Endothelial cell of umbilical vein (primary cell): ENCODE results near the gene POLN. TPM values are rescaled to one million over a fixed set of nuclear protein-coding genes. Genes with fewer than 3 reads are reported as not detected.

Source experiments
- BruUV-seq: library from RNA; stranded (reverse); fragments of 400-500 nt; replicated peaks from 2 replicates; lab custom pipeline; 2021; lab: Mats Ljungman, UMichigan
- CTCF ChIA-PET: fragments of 300-600, 350-600 bp; sonication (Branson Sonifier 250); formaldehyde crosslinking; loops from one replicate; lab custom pipeline; 2021; ENCODE audit warnings: antibody characterized with exemption, inconsistent platforms; lab: Charles Lee
- POLR2A ChIA-PET: fragments of 300-600, 350-600 bp; sonication (Branson Sonifier 250); formaldehyde crosslinking; loops from one replicate; lab custom pipeline; 2021; ENCODE audit warnings: antibody characterized with exemption, inconsistent platforms; lab: Charles Lee
- DNase-seq: peaks from one replicate; pipeline ENCODE4 v3.0.0-alpha.2; 2011; ENCODE audit warnings: low read depth, low spot score
- FAIRE-seq: peaks from 2 replicates; lab custom pipeline; 2011; peaks lifted over from hg19 to GRCh38; lab: Jason Lieb, UNC
- H2AFZ ChIP-seq: 2 replicates; pipeline ENCODE4 v1.6.0; 2012; ENCODE audit warnings: low read depth, low read length, control low read depth, inconsistent platforms
- H3K27ac ChIP-seq: 2 replicates; pipeline ENCODE4 v1.5.1; 2011; ENCODE audit warnings: low read depth, mild to moderate bottlenecking, control low read depth, low read length, moderate library complexity; ENCODE audit not compliant: insufficient read depth
- H3K27me3 ChIP-seq, 2 experiments: 2 replicates each; pipeline versions ENCODE4 v1.6.0 to v1.6.1; 2011; ENCODE audit warnings: low read length in 2 of 2, mixed read lengths in 1 of 2; ENCODE audit not compliant: control insufficient read depth in 2 of 2, insufficient read depth in 2 of 2
- H3K36me3 ChIP-seq, 2 experiments: 2 replicates in 1 of 2; 3 replicates in 1 of 2; pipeline ENCODE4 v1.5.1; 2011; ENCODE audit warnings: low read length in 2 of 2, mild to moderate bottlenecking in 1 of 2, moderate library complexity in 1 of 2; ENCODE audit not compliant: control insufficient read depth in 2 of 2, insufficient read depth in 2 of 2; ENCODE audit errors: extremely low read depth in 1 of 2
- H3K4me1 ChIP-seq: 3 replicates; pipeline ENCODE4 v1.5.1; 2011; ENCODE audit warnings: mild to moderate bottlenecking, low read length; ENCODE audit not compliant: control insufficient read depth, insufficient read depth; ENCODE audit errors: extremely low read depth
- H3K4me2 ChIP-seq: 2 replicates; pipeline ENCODE4 v1.6.1; 2011; ENCODE audit warnings: low read length, control low read depth, mixed read lengths; ENCODE audit not compliant: insufficient read depth
- H3K4me3 ChIP-seq, 3 experiments: fragments of 200-600 bp in 1 of 3; sonication (generic), shearing (Covaris generic) in 1 of 3; replicated peaks in 1 of 3; 2 replicates each; pipeline ENCODE4 v1.5.1; 2011 to 2016; ENCODE audit warnings: control low read depth in 3 of 3, low read length in 3 of 3, mild to moderate bottlenecking in 2 of 3, inconsistent platforms in 1 of 3, low read depth in 1 of 3, moderate library complexity in 1 of 3; ENCODE audit not compliant: insufficient read depth in 1 of 3
- H3K79me2 ChIP-seq: 2 replicates; pipeline ENCODE4 v1.6.0; 2012; ENCODE audit warnings: low read length, inconsistent platforms; ENCODE audit not compliant: control insufficient read depth, insufficient read depth
- H3K9ac ChIP-seq: replicated peaks from 2 replicates; pipeline ENCODE3; 2011; ENCODE audit warnings: low read length, control low read depth; ENCODE audit not compliant: insufficient read depth; ENCODE audit errors: extremely low read depth
- H3K9me1 ChIP-seq: replicated peaks from 3 replicates; pipeline ENCODE4 v1.6.0; 2011; ENCODE audit warnings: mild to moderate bottlenecking, low read length; ENCODE audit not compliant: control insufficient read depth, insufficient read depth; ENCODE audit errors: extremely low read depth
- H3K9me3 ChIP-seq: replicated peaks from 2 replicates; pipeline ENCODE4 v1.5.1; 2012; ENCODE audit warnings: low read length, inconsistent platforms; ENCODE audit not compliant: control insufficient read depth, insufficient read depth
- H4K20me1 ChIP-seq: replicated peaks from 2 replicates; pipeline ENCODE3; 2011; ENCODE audit warnings: mild to moderate bottlenecking, low read length; ENCODE audit not compliant: control insufficient read depth, insufficient read depth; ENCODE audit errors: extremely low read depth
- CTCF ChIP-seq, 2 donors: IDR thresholded peaks; 1 replicate in 1 of 2; 2 replicates in 1 of 2; pipeline ENCODE4 v1.5.1; 2011; ENCODE audit warnings: low read length in 2 of 2, mild to moderate bottlenecking in 2 of 2, moderate library complexity in 2 of 2, control low read depth in 1 of 2, inconsistent platforms in 1 of 2, low read depth in 1 of 2; ENCODE audit not compliant: insufficient read depth in 1 of 2; ENCODE audit errors: extremely low read depth in 1 of 2
- EZH2 ChIP-seq: IDR thresholded peaks from 2 replicates; pipeline ENCODE4 v1.6.1; 2012; ENCODE audit warnings: borderline replicate concordance, low read depth, mild to moderate bottlenecking, moderate library complexity, low read length, inconsistent platforms; ENCODE audit not compliant: severe bottlenecking
- FOS ChIP-seq: IDR thresholded peaks from 2 replicates; pipeline ENCODE4 v1.6.1; 2011; ENCODE audit warnings: mild to moderate bottlenecking, low read length, moderate library complexity, borderline replicate concordance; ENCODE audit not compliant: insufficient read depth
- GATA2 ChIP-seq: IDR thresholded peaks from 2 replicates; pipeline ENCODE4 v1.7.0; 2011; ENCODE audit warnings: low read depth, mild to moderate bottlenecking, moderate library complexity, mixed read lengths, low read length; ENCODE audit not compliant: insufficient read length, insufficient read depth
- JUN ChIP-seq: IDR thresholded peaks from 2 replicates; pipeline ENCODE4 v1.6.1; 2011; ENCODE audit warnings: borderline replicate concordance, low read depth; ENCODE audit not compliant: insufficient read length, insufficient read depth
- MAX ChIP-seq: IDR thresholded peaks from 2 replicates; pipeline ENCODE4 v1.6.1; 2011; ENCODE audit not compliant: insufficient read depth, insufficient read length
- MYC ChIP-seq: IDR thresholded peaks from one replicate; pipeline ENCODE4 v1.6.1; 2011; ENCODE audit warnings: mild to moderate bottlenecking, low read depth, low read length
- POLR2A ChIP-seq: IDR thresholded peaks from 2 replicates; pipeline ENCODE4 v1.6.1; 2012; ENCODE audit warnings: low read depth, mild to moderate bottlenecking, control low read depth, low read length
- POLR2AphosphoS5 ChIP-seq: IDR thresholded peaks from 2 replicates; pipeline ENCODE4 v1.6.1; 2012; ENCODE audit warnings: low read depth, mild to moderate bottlenecking, control low read depth, low read length, moderate library complexity; ENCODE audit not compliant: insufficient read depth
- dilution Hi-C: fragments of 300-500 bp; cut with MboI; formaldehyde crosslinking; loops from one replicate; pipeline ENCODE4 v1.15.0; 2019; ENCODE audit warnings: low sequenced_read_pairs; ENCODE audit not compliant: extremely low pct_ligation_motif_present
- intact Hi-C: fragments of 100-400 bp; cut with micrococcal nuclease; formaldehyde crosslinking; loops from one replicate; pipeline ENCODE4 v1.10.0; 2022
- polyA plus RNA-seq, 4 experiments: library from polyadenylated mRNA; depleted of rRNA in 3 of 4; stranded (reverse) in 3 of 4; unstranded in 1 of 4; fragments of >200 nt; gene quantifications; 2 replicates each; pipeline versions ENCODE4 v1.2.1 to v1.2.3, GENCODE V29; 2011 to 2012; ENCODE audit warnings: missing spikeins in 1 of 4
- total RNA-seq: library from RNA; stranded (reverse); gene quantifications from 2 replicates; pipeline ENCODE4 v1.2.3, GENCODE V29; 2021

POLN gene
- total and polyA plus RNA-seq, 2 donors (not counting 3 experiments of a cell fraction or from before 2014, with no cell fraction given), result 1.3 to 4.2 TPM

GRCh38 chr4:2261110-2261852 is 19.4 kb upstream of the POLN start:
- CTCF ChIA-PET, result interaction anchor here (1.0 to 1.3 kb wide), 3 partner anchors 41 to 180 kb away, joined by 3 to 5 read pairs (median 3); no protein-coding TSS in a partner anchor
- dilution Hi-C loops (no loop called here), intact Hi-C loops (no loop called here)
- Histone ChIP-seq H2AFZ (peak overlapping the region; percentile 46), H3K4me2 (peak overlapping the region; percentile 75), H3K27me3 (no peaks in the 10 kb centered on the region), H3K27ac (peak overlapping the region; percentile 56), H3K4me1 (peaks cover 22% of the 10 kb centered on the region), H3K9me3 (no peaks in the 10 kb centered on the region), H3K9ac (peak overlapping the region; percentile 71), H3K79me2 (peaks cover 15% of the 10 kb centered on the region), H4K20me1 (no peaks in the 10 kb centered on the region), H3K4me3 (peak overlapping the region; percentile 63 to 72 (median 70)), H3K36me3 (peaks cover 0 to 17% of the 10 kb centered on the region in 2 experiments), H3K9me1 (no peaks in the 10 kb centered on the region)
- DNase-seq (peak; percentile 30), FAIRE-seq (peak; percentile 24)
- TSS peak; percentile 54 for BruUV-seq
- TF ChIP-seq POLR2AphosphoS5 (peak; percentile 14), MYC (no peak), POLR2A (peak; percentile 22)
- POLR2A ChIA-PET, result interaction anchor here (1.0 kb wide), 1 partner anchor 208 kb away, joined by 4 read pairs; the partner anchor contains the start of gene RNF4

GRCh38 chr4:2260344-2261109 is 18.6 kb upstream of the POLN start:
- dilution Hi-C loops (no loop called here), intact Hi-C loops (no loop called here)
- no peak overlapping the region for H3K27ac ChIP-seq
- peak overlapping the region; percentile 71 for H3K9ac ChIP-seq
- no peaks in the 10 kb centered on the region for H3K9me1 ChIP-seq
- peaks cover 15% of the 10 kb centered on the region for H3K79me2 ChIP-seq
- no peak overlapping the region for H2AFZ ChIP-seq
- ChIA-PET CTCF (interaction anchor here (1.3 kb wide), 1 partner anchor 40 kb away, joined by 3 read pairs; no protein-coding TSS in a partner anchor), POLR2A (no interaction called here)
- no peaks in the 10 kb centered on the region for H3K9me3 ChIP-seq
- peaks cover 26% of the 10 kb centered on the region for H3K4me1 ChIP-seq
- FAIRE-seq (no peak), DNase-seq (no peak)
- H3K4me2 ChIP-seq, result peak overlapping the region; percentile 75
- peaks cover 0 to 17% of the 10 kb centered on the region in 2 experiments for H3K36me3 ChIP-seq
- no peaks in the 10 kb centered on the region for H3K27me3 ChIP-seq
- H4K20me1 ChIP-seq, result no peaks in the 10 kb centered on the region
- no peak for TF ChIP-seq MYC
- TF ChIP-seq POLR2AphosphoS5, result no peak
- no peak for TF ChIP-seq FOS
- no peak for TF ChIP-seq MAX
- TF ChIP-seq POLR2A, result no peak
- no peak for TF ChIP-seq JUN
- no peak for TF ChIP-seq EZH2
- no peak for TF ChIP-seq GATA2
- no peak for TF ChIP-seq CTCF (IDR thresholded peaks at IDR 0.05; ENCODE audit: extremely low read depth in 1 of 2, insufficient read depth in 1 of 2, low read depth in 1 of 2, low read length in 2 of 2)
- H3K4me3 ChIP-seq, result peak overlapping the region; percentile 63 to 72 (median 70)
- BruUV-seq, result no TSS peak
